ENCODE measurements around the gene C6orf62.

C6orf62 gene

DNA sequence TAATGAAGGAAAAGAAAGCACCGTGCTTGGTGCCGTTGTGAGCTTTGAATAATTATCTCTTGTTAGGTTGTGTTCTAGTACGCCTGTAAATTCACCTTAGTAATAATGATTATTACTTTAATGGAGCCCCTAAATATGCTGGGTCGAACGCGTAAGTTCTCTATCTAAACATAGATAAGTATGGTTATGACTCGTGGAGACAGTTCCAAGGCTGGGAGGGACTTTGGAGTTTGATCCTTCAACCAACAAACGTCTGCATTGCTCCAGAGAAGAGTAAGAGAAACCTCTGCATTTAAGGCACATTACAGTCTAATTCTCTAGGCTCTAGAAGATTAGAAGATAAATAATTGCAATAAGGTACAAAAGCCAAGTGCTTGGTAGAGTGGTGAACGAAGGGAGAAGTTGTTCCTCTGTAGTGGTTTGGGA lies 51.6 kb downstream of the C6orf62 start:
- H3K27ac ChIP-seq (replicated peaks): peak overlapping the region; percentile 87
- H3K4me3 ChIP-seq (replicated peaks; ENCODE audit: insufficient read depth, low read length): peak overlapping the region; percentile 70
- peak in 1 of 2 experiments; percentile 9 for DNase-seq (ENCODE audit: low read depth in 1 of 2, low spot score in 1 of 2)
- no peaks in the 10 kb centered on the region for H3K27me3 ChIP-seq (ENCODE audit: insufficient read depth, poor library complexity, severe bottlenecking)
- TF ChIP-seq GABPA (IDR thresholded peaks at IDR 0.05; ENCODE audit: low read depth) (no peak), POLR2AphosphoS5 (IDR thresholded peaks at IDR 0.05; ENCODE audit: low read depth) (no peak), SPI1 (IDR thresholded peaks at IDR 0.05; ENCODE audit: borderline replicate concordance, low read depth) (no peak)
- TF ChIP-seq, protein P1, sequence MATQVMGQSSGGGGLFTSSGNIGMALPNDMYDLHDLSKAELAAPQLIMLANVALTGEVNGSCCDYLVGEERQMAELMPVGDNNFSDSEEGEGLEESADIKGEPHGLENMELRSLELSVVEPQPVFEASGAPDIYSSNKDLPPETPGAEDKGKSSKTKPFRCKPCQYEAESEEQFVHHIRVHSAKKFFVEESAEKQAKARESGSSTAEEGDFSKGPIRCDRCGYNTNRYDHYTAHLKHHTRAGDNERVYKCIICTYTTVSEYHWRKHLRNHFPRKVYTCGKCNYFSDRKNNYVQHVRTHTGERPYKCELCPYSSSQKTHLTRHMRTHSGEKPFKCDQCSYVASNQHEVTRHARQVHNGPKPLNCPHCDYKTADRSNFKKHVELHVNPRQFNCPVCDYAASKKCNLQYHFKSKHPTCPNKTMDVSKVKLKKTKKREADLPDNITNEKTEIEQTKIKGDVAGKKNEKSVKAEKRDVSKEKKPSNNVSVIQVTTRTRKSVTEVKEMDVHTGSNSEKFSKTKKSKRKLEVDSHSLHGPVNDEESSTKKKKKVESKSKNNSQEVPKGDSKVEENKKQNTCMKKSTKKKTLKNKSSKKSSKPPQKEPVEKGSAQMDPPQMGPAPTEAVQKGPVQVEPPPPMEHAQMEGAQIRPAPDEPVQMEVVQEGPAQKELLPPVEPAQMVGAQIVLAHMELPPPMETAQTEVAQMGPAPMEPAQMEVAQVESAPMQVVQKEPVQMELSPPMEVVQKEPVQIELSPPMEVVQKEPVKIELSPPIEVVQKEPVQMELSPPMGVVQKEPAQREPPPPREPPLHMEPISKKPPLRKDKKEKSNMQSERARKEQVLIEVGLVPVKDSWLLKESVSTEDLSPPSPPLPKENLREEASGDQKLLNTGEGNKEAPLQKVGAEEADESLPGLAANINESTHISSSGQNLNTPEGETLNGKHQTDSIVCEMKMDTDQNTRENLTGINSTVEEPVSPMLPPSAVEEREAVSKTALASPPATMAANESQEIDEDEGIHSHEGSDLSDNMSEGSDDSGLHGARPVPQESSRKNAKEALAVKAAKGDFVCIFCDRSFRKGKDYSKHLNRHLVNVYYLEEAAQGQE (IDR thresholded peaks at IDR 0.05; ENCODE audit: insufficient replicate concordance, low read depth): no peak
- TF ChIP-seq, protein P2, sequence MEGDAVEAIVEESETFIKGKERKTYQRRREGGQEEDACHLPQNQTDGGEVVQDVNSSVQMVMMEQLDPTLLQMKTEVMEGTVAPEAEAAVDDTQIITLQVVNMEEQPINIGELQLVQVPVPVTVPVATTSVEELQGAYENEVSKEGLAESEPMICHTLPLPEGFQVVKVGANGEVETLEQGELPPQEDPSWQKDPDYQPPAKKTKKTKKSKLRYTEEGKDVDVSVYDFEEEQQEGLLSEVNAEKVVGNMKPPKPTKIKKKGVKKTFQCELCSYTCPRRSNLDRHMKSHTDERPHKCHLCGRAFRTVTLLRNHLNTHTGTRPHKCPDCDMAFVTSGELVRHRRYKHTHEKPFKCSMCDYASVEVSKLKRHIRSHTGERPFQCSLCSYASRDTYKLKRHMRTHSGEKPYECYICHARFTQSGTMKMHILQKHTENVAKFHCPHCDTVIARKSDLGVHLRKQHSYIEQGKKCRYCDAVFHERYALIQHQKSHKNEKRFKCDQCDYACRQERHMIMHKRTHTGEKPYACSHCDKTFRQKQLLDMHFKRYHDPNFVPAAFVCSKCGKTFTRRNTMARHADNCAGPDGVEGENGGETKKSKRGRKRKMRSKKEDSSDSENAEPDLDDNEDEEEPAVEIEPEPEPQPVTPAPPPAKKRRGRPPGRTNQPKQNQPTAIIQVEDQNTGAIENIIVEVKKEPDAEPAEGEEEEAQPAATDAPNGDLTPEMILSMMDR (IDR thresholded peaks at IDR 0.05; ENCODE audit: insufficient read depth, low read length): no peak

DNA sequence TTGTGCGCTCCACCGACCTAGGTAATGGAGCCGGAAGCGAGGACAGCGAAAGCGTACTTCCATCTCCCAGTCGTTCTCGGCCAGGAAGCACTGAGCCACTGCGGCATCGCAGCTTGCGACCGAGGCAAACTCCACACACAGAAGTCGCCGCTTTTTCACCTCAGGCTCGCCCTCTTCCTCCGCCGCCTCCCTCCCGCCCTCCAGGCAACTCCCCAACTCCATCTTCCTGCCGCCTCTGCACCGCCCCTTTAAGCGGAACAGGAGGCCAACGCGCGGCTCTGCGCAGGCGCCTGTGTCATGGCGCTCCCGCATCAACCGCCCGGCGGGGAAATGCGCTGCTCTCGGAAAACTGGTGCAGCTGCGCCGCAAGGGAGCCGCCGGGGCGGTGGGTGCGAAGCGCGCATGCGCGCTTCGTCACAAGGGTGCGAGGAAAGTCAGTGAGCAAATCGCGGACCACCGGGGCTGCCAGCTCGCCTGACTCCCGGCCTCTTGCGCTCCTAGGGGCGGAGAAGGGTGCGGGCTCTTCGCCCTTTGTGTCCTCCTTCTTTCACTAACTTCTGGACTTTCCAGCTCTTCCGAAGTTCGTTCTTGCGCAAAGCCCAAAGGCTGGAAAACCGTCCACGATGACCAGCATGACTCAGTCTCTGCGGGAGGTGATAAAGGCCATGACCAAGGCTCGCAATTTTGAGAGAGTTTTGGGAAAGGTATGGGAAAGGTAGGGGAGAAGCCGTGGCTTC lies 52.1 kb downstream of the C6orf62 start, which contains the start of the genes ACOT13 and TDP2:
Gene ACOT13, plus strand, starts transcription at position 437 of the 737 bp plus-strand sequence. Its CDS starts 187 bp downstream, at position 624.
Gene TDP2, minus strand, starts transcription at position 259 of the 737 bp plus-strand sequence. Its CDS starts 37 bp downstream, at position 222.
- TF ChIP-seq, protein P2 (IDR thresholded peaks at IDR 0.05; ENCODE audit: insufficient read depth, low read length): no peak
- peak; percentile 59; the same call in 1 of the 2 replicates for TF ChIP-seq SPI1 (IDR thresholded peaks at IDR 0.05; ENCODE audit: borderline replicate concordance, low read depth)
- TF ChIP-seq, protein P1 (IDR thresholded peaks at IDR 0.05; ENCODE audit: insufficient replicate concordance, low read depth): peak; percentile 7
- peak; percentile 82 for TF ChIP-seq POLR2AphosphoS5 (IDR thresholded peaks at IDR 0.05; ENCODE audit: low read depth)
- peak; percentile 69 for TF ChIP-seq GABPA (IDR thresholded peaks at IDR 0.05; ENCODE audit: low read depth)
- DNase-seq (ENCODE audit: low read depth in 1 of 2, low spot score in 1 of 2): peak; percentile 92 to 96
- peak within 1 kb of the TSS; percentile 70 for H3K4me3 ChIP-seq (replicated peaks; ENCODE audit: insufficient read depth, low read length)
- peak within 1 kb of the TSS; percentile 87 for H3K27ac ChIP-seq (replicated peaks)
- no peaks in the 10 kb centered on the region for H3K27me3 ChIP-seq (ENCODE audit: insufficient read depth, poor library complexity, severe bottlenecking)

DNA sequence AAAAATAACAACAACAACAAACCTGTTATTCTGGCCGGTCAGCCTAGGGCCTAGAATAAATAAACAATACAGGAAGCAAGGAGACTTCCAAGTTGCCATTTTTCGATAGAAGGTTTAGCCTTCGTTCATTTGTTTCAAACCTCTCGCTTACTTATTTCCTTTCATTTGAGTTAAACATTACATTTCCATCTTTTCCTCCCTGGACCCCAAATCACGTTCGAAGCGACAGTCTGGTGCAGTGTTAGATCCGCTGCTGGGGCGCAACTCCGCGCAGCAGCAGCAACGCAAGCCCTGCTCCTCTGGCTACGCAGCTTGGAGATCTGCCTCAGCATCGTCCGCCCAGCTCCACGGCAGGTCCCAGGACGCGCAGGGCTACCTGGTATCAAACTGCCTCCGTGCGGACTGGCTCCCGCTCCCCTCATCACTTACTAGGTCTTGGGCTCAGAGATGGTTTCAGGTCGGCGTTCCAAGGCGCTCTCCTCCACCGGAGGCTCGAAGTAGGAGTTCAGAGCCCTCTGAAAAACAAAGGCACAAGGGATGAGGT lies 52.8 kb downstream of the C6orf62 start:
- TF ChIP-seq, protein P1 (IDR thresholded peaks at IDR 0.05; ENCODE audit: insufficient replicate concordance, low read depth): peak; percentile 36
- TF ChIP-seq GABPA (IDR thresholded peaks at IDR 0.05; ENCODE audit: low read depth) (no peak), SPI1 (IDR thresholded peaks at IDR 0.05; ENCODE audit: borderline replicate concordance, low read depth) (no peak), POLR2AphosphoS5 (IDR thresholded peaks at IDR 0.05; ENCODE audit: low read depth) (no peak)
- TF ChIP-seq, protein P2 (IDR thresholded peaks at IDR 0.05; ENCODE audit: insufficient read depth, low read length): no peak
- peak in 1 of 2 experiments; percentile 47 for DNase-seq (ENCODE audit: low read depth in 1 of 2, low spot score in 1 of 2)
- H3K27me3 ChIP-seq (ENCODE audit: insufficient read depth, poor library complexity, severe bottlenecking): no peaks in the 10 kb centered on the region
- peak overlapping the region; percentile 87 for H3K27ac ChIP-seq (replicated peaks)
- H3K4me3 ChIP-seq (replicated peaks; ENCODE audit: insufficient read depth, low read length): peak overlapping the region; percentile 70

Measured in HL-60 (cell line).